CD8-positive, alpha-beta memory T cell (primary cell): Measurements from ENCODE around the gene ESRP2. TPM values are rescaled to one million over a fixed set of nuclear protein-coding genes. Genes with fewer than 3 reads are reported as not detected.

Source experiments
- CTCF ChIA-PET: fragments of 350-600 bp; sonication (Branson Sonifier 250); formaldehyde crosslinking; loops from one replicate; lab custom pipeline; 2021; ENCODE audit warnings: antibody characterized with exemption; lab: Charles Lee
- POLR2A ChIA-PET: fragments of 350-600 bp; sonication (Branson Sonifier 250); formaldehyde crosslinking; loops from one replicate; lab custom pipeline; 2021; ENCODE audit warnings: antibody characterized with exemption; lab: Charles Lee
- DNase-seq, 5 donors: peaks; one replicate each; pipeline versions ENCODE4 v3.0.0 to v3.0.0-alpha.2; 2020 to 2022; ENCODE audit warnings: mixed read lengths in 1 of 5
- H3K27ac ChIP-seq: one replicate; pipeline ENCODE4 v1.7.0; 2013; ENCODE audit warnings: low read depth, mild to moderate bottlenecking, low read length, moderate library complexity
- H3K27me3 ChIP-seq: 2 replicates; pipeline ENCODE4 v1.7.0; 2013; ENCODE audit warnings: low read length, mild to moderate bottlenecking; ENCODE audit not compliant: insufficient read depth, poor library complexity, severe bottlenecking
- H3K36me3 ChIP-seq: 2 replicates; pipeline ENCODE4 v1.7.0; 2013; ENCODE audit warnings: mild to moderate bottlenecking, low read length, moderate library complexity; ENCODE audit not compliant: insufficient read depth
- H3K4me1 ChIP-seq: 2 replicates; pipeline ENCODE4 v1.7.0; 2013; ENCODE audit warnings: mild to moderate bottlenecking, low read length, moderate library complexity; ENCODE audit not compliant: insufficient read depth
- H3K4me3 ChIP-seq: 2 replicates; pipeline ENCODE4 v1.7.0; 2013; ENCODE audit warnings: mild to moderate bottlenecking, low read length
- H3K9me3 ChIP-seq: 2 replicates; pipeline ENCODE4 v1.7.0; 2013; ENCODE audit warnings: mild to moderate bottlenecking, low read length
- H3K27ac Mint-ChIP-seq, 8 donors: one replicate each; pipeline ENCODE4 v1.8.0; 2020 to 2021; ENCODE audit warnings: mixed read lengths in 8 of 8, mild to moderate bottlenecking in 6 of 8, inconsistent platforms in 3 of 8, moderate library complexity in 3 of 8
- H3K27me3 Mint-ChIP-seq, 2 donors: one replicate each; pipeline ENCODE4 v1.8.0; 2020 to 2021; ENCODE audit warnings: mixed read lengths in 2 of 2, mild to moderate bottlenecking in 1 of 2, moderate library complexity in 1 of 2
- H3K36me3 Mint-ChIP-seq, 3 donors: one replicate each; pipeline ENCODE4 v1.8.0; 2020 to 2021; ENCODE audit warnings: mixed read lengths in 3 of 3, inconsistent platforms in 1 of 3, mild to moderate bottlenecking in 1 of 3
- H3K4me1 Mint-ChIP-seq, 3 donors: one replicate each; pipeline ENCODE4 v1.8.0; 2020 to 2021; ENCODE audit warnings: mixed read lengths in 3 of 3, inconsistent platforms in 1 of 3, mild to moderate bottlenecking in 1 of 3
- H3K4me3 Mint-ChIP-seq, 7 donors: one replicate each; pipeline ENCODE4 v1.8.0; 2020 to 2021; ENCODE audit warnings: mixed read lengths in 7 of 7, mild to moderate bottlenecking in 6 of 7, moderate library complexity in 4 of 7, inconsistent platforms in 2 of 7
- H3K9me3 Mint-ChIP-seq, 5 donors: one replicate each; pipeline ENCODE4 v1.8.0; 2020 to 2022; ENCODE audit warnings: mixed read lengths in 5 of 5, mild to moderate bottlenecking in 3 of 5, moderate library complexity in 2 of 5, inconsistent platforms in 1 of 5
- polyA plus RNA-seq: library from polyadenylated mRNA; unstranded; fragments of 300-500 nt; fragmentation: Illumina TruSeq; gene quantifications from one replicate; pipeline ENCODE4 v1.2.3, GENCODE V29; 2021
- total RNA-seq, 2 experiments: library from RNA; stranded (reverse); gene quantifications; one replicate each; pipeline ENCODE4 v1.2.3, GENCODE V29; 2021

Gene ESRP2
- total RNA-seq, result under 1 TPM; 0.11 to 0.27 TPM
- 0.32 TPM for polyA plus RNA-seq

- Histone ChIP-seq H3K27ac (no peak within 1 kb of the TSS), H3K27me3 (no peaks in the 10 kb centered on the region), H3K36me3 (no peaks in the 10 kb centered on the region), H3K9me3 (no peaks in the 10 kb centered on the region), H3K4me1 (peaks cover 22% of the 10 kb centered on the region), H3K4me3 (peak within 1 kb of the TSS; percentile 78)
- H3K4me3 Mint-ChIP-seq, result peak within 1 kb of the TSS; percentile 88 to 97 (median 96)
- peaks cover 25 to 43% (median 27%) of the 10 kb centered on the region in 3 donors for H3K4me1 Mint-ChIP-seq
- H3K36me3 Mint-ChIP-seq, result peaks cover 0 to 13% (median 0%) of the 10 kb centered on the region in 3 donors
- peak within 1 kb of the TSS; percentile 63 to 94 (median 85) for H3K27ac Mint-ChIP-seq
- H3K27me3 Mint-ChIP-seq, result peaks cover 0 to 6% of the 10 kb centered on the region in 2 donors
- H3K9me3 Mint-ChIP-seq, result peaks cover 0 to 3% (median 0%) of the 10 kb centered on the region in 5 donors
- ChIA-PET POLR2A (interaction anchor here (0.8 to 1.9 kb wide), 4 partner anchors 10 to 151 kb away, joined by 3 to 5 read pairs (median 4); partner anchors contain the start of genes NFATC3, PLA2G15, PRMT7 and SLC7A6OS), CTCF (interaction anchor here (0.8 to 1.5 kb wide), 2 partner anchors 26 to 151 kb away, joined by 3 to 5 read pairs; partner anchors contain the start of gene NFATC3)
- DNase-seq, result no peak
Observed at GRCh38 chr16:68235887-68236136, at the start of gene ESRP2. ESRP2 (minus strand) TSS chr16:68236127; CDS start chr16:68236045, 82 bp downstream.

- DNase-seq, result no peak
- no peaks in the 10 kb centered on the region for H3K27me3 ChIP-seq
- peak overlapping the region in 6 of 7 donors; percentile 79 to 90 (median 84) for H3K4me3 Mint-ChIP-seq
- H3K4me1 Mint-ChIP-seq, result peaks cover 92 to 95% (median 95%) of the 10 kb centered on the region in 3 donors
- no peaks in the 10 kb centered on the region for H3K9me3 ChIP-seq
- H3K4me1 ChIP-seq, result peaks cover 99% of the 10 kb centered on the region
- H3K9me3 Mint-ChIP-seq, result no peaks in the 10 kb centered on the region
- H3K36me3 ChIP-seq, result peaks cover 16% of the 10 kb centered on the region
- peak overlapping the region; percentile 57 for H3K4me3 ChIP-seq
- H3K27ac ChIP-seq, result no peak overlapping the region
- ChIA-PET CTCF (interaction anchor here (1.1 to 22.1 kb wide), 8 partner anchors 9 to 43 kb away, joined by 4 to 319 read pairs (median 10); partner anchors contain the start of genes PRMT7, SLC7A6 and SLC7A6OS), POLR2A (interaction anchor here (0.6 to 3.5 kb wide), 8 partner anchors 10 to 567 kb away, joined by 3 to 21 read pairs (median 6); partner anchors contain the start of genes GFOD2, PRMT7, SLC7A6 and SLC7A6OS)
- H3K27me3 Mint-ChIP-seq, result no peaks in the 10 kb centered on the region
- H3K36me3 Mint-ChIP-seq, result peaks cover 0 to 63% (median 29%) of the 10 kb centered on the region in 3 donors
- H3K27ac Mint-ChIP-seq, result peak overlapping the region; percentile 80 to 98 (median 90)
Observed at GRCh38 chr16:68285683-68286082, 49.8 kb upstream of the ESRP2 start.

GRCh38 chr16:68284847-68285246 is 48.9 kb upstream of the ESRP2 start:
- Mint-ChIP-seq H3K9me3 (no peaks in the 10 kb centered on the region), H3K27me3 (no peaks in the 10 kb centered on the region), H3K4me1 (peaks cover 89 to 92% (median 92%) of the 10 kb centered on the region in 3 donors), H3K36me3 (peaks cover 0 to 61% (median 31%) of the 10 kb centered on the region in 3 donors), H3K27ac (peak overlapping the region; percentile 80 to 98 (median 90)), H3K4me3 (peak overlapping the region; percentile 56 to 84 (median 75))
- Histone ChIP-seq H3K27me3 (no peaks in the 10 kb centered on the region), H3K9me3 (no peaks in the 10 kb centered on the region), H3K4me3 (peak overlapping the region; percentile 57), H3K27ac (no peak overlapping the region), H3K36me3 (peaks cover 10% of the 10 kb centered on the region), H3K4me1 (peaks cover 99% of the 10 kb centered on the region)
- peak in 1 of 5 donors; percentile 39 for DNase-seq
- ChIA-PET CTCF (interaction anchor here (1.5 to 22.1 kb wide), 7 partner anchors 8 to 44 kb away, joined by 3 to 319 read pairs (median 10); partner anchors contain the start of genes PRMT7, SLC7A6 and SLC7A6OS), POLR2A (interaction anchor here (0.7 to 3.5 kb wide), 6 partner anchors 9 to 26 kb away, joined by 3 to 21 read pairs (median 7); partner anchors contain the start of genes PRMT7, SLC7A6 and SLC7A6OS)

GRCh38 chr16:68283801-68284598 is 48.1 kb upstream of the ESRP2 start:
- no peak for DNase-seq
- H3K4me3 ChIP-seq, result peak overlapping the region; percentile 28

GRCh38 chr16:68283346-68283745 is 47.4 kb upstream of the ESRP2 start:
- Mint-ChIP-seq H3K9me3 (no peaks in the 10 kb centered on the region), H3K27ac (peak overlapping the region; percentile 80 to 98 (median 90)), H3K36me3 (peaks cover 0 to 60% (median 29%) of the 10 kb centered on the region in 3 donors), H3K27me3 (no peaks in the 10 kb centered on the region), H3K4me3 (peak overlapping the region; percentile 4 to 84 (median 65)), H3K4me1 (peaks cover 80 to 89% (median 87%) of the 10 kb centered on the region in 3 donors)
- Histone ChIP-seq H3K36me3 (peaks cover 10% of the 10 kb centered on the region), H3K9me3 (no peaks in the 10 kb centered on the region), H3K4me3 (no peak overlapping the region), H3K4me1 (peaks cover 93% of the 10 kb centered on the region), H3K27me3 (no peaks in the 10 kb centered on the region), H3K27ac (no peak overlapping the region)
- ChIA-PET CTCF (interaction anchor here (1.3 to 22.1 kb wide), 8 partner anchors 10 to 56 kb away, joined by 3 to 319 read pairs (median 4); partner anchors contain the start of genes PRMT7, SLC7A6 and SLC7A6OS), POLR2A (interaction anchor here (2.0 to 3.5 kb wide), 2 partner anchors 11 to 19 kb away, joined by 5 to 21 read pairs; partner anchors contain the start of gene SLC7A6)
- no peak for DNase-seq

More at GRCh38 chr16:68283801-68284598, 48.1 kb upstream of the ESRP2 start:
- peaks cover 84 to 91% (median 90%) of the 10 kb centered on the region in 3 donors for H3K4me1 Mint-ChIP-seq
- peak overlapping the region; percentile 56 to 84 (median 75) for H3K4me3 Mint-ChIP-seq
- no peaks in the 10 kb centered on the region for H3K27me3 ChIP-seq
- ChIA-PET CTCF (interaction anchor here (1.3 to 22.1 kb wide), 10 partner anchors 8 to 55 kb away, joined by 3 to 319 read pairs (median 4); partner anchors contain the start of genes PRMT7, SLC7A6 and SLC7A6OS), POLR2A (interaction anchor here (0.7 to 3.5 kb wide), 4 partner anchors 12 to 19 kb away, joined by 3 to 21 read pairs (median 7); partner anchors contain the start of gene SLC7A6)
- peaks cover 10% of the 10 kb centered on the region for H3K36me3 ChIP-seq
- H3K9me3 Mint-ChIP-seq, result no peaks in the 10 kb centered on the region
- H3K9me3 ChIP-seq, result no peaks in the 10 kb centered on the region
- peak overlapping the region; percentile 80 to 98 (median 90) for H3K27ac Mint-ChIP-seq
- peaks cover 99% of the 10 kb centered on the region for H3K4me1 ChIP-seq
- no peaks in the 10 kb centered on the region for H3K27me3 Mint-ChIP-seq
- H3K27ac ChIP-seq, result peak overlapping the region; percentile 3
- H3K36me3 Mint-ChIP-seq, result peaks cover 0 to 60% (median 29%) of the 10 kb centered on the region in 3 donors

- POLR2A ChIA-PET, result interaction anchor here (2.0 kb wide), 1 partner anchor 9 kb away, joined by 5 read pairs; no protein-coding TSS in a partner anchor
- peak overlapping the region in 6 of 7 donors; percentile 10 to 58 (median 44) for H3K4me3 Mint-ChIP-seq
- peaks cover 10% of the 10 kb centered on the region for H3K36me3 ChIP-seq
- no peaks in the 10 kb centered on the region for H3K9me3 Mint-ChIP-seq
- no peak overlapping the region for H3K27ac ChIP-seq
- H3K4me3 ChIP-seq, result peak overlapping the region; percentile 43
- H3K4me1 ChIP-seq, result peaks cover 80% of the 10 kb centered on the region
- H3K27ac Mint-ChIP-seq, result peak overlapping the region; percentile 51 to 94 (median 88)
- H3K27me3 ChIP-seq, result no peaks in the 10 kb centered on the region
- H3K9me3 ChIP-seq, result no peaks in the 10 kb centered on the region
- CTCF ChIA-PET, result interaction anchor here (0.6 to 22.1 kb wide), 2 partner anchors 10 to 20 kb away, joined by 4 to 319 read pairs; partner anchors contain the start of gene SLC7A6
- no peak for DNase-seq
- H3K4me1 Mint-ChIP-seq, result peaks cover 67 to 76% (median 75%) of the 10 kb centered on the region in 3 donors
- peaks cover 0 to 48% (median 25%) of the 10 kb centered on the region in 3 donors for H3K36me3 Mint-ChIP-seq
- no peaks in the 10 kb centered on the region for H3K27me3 Mint-ChIP-seq
Observed at GRCh38 chr16:68282064-68282452, 46.1 kb upstream of the ESRP2 start.

- Mint-ChIP-seq H3K27ac (peak overlapping the region; percentile 51 to 94 (median 87)), H3K4me3 (peak overlapping the region; percentile 10 to 58 (median 46)), H3K27me3 (no peaks in the 10 kb centered on the region), H3K36me3 (peaks cover 0 to 48% (median 24%) of the 10 kb centered on the region in 3 donors), H3K4me1 (peaks cover 64 to 73% (median 72%) of the 10 kb centered on the region in 3 donors), H3K9me3 (no peaks in the 10 kb centered on the region)
- DNase-seq, result peak in 1 of 5 donors; percentile 64
- H3K27me3 ChIP-seq, result no peaks in the 10 kb centered on the region
- H3K36me3 ChIP-seq, result peaks cover 10% of the 10 kb centered on the region
- POLR2A ChIA-PET, result interaction anchor here (2.0 kb wide), 1 partner anchor 9 kb away, joined by 5 read pairs; no protein-coding TSS in a partner anchor
- CTCF ChIA-PET, result interaction anchor here (0.6 to 22.1 kb wide), 2 partner anchors 10 to 20 kb away, joined by 4 to 319 read pairs; partner anchors contain the start of gene SLC7A6
- H3K4me1 ChIP-seq, result peaks cover 80% of the 10 kb centered on the region
- H3K9me3 ChIP-seq, result no peaks in the 10 kb centered on the region
- peak overlapping the region; percentile 43 for H3K4me3 ChIP-seq
- H3K27ac ChIP-seq, result no peak overlapping the region
Observed at GRCh38 chr16:68281368-68282063, 45.6 kb upstream of the ESRP2 start.
